ENCODE results near the gene ABHD8.
A peak's percentile ranks its signal among the peaks of the same experiment; 100 is the strongest.
"Not testable (repeated sequence)": the region's sequence is repeated elsewhere in the genome, so short reads cannot be mapped to it uniquely, and the experiment has no call there.

The ABHD8 gene

DNA sequence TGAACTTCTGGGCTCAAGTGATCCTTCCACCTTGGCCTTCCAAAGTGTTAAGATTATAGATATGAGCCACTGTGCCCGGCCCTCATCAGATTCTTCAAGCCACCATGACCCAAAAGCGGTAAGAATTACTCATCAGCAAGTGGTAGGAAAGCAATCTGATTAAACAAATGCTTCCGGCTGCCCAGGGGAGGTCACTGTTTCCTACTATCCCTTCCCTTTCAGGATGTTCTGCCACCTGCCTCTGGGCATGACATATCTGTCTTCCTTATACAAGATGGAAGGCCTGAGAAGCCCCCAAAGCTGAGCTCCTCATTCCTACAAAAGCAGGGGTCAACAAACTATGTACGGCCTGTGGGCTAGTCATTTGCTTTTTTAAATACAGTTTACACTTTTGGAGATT is 7.0 kb downstream of the ABHD8 start:
- no peak for DNase-seq (ENCODE audit: low read depth in 2 of 2)
- no peak overlapping the region for H3K4me3 ChIP-seq (replicated peaks in 1 of 2; ENCODE audit: low read depth in 2 of 2, low read length in 2 of 2)
- TF ChIP-seq, protein P1, sequence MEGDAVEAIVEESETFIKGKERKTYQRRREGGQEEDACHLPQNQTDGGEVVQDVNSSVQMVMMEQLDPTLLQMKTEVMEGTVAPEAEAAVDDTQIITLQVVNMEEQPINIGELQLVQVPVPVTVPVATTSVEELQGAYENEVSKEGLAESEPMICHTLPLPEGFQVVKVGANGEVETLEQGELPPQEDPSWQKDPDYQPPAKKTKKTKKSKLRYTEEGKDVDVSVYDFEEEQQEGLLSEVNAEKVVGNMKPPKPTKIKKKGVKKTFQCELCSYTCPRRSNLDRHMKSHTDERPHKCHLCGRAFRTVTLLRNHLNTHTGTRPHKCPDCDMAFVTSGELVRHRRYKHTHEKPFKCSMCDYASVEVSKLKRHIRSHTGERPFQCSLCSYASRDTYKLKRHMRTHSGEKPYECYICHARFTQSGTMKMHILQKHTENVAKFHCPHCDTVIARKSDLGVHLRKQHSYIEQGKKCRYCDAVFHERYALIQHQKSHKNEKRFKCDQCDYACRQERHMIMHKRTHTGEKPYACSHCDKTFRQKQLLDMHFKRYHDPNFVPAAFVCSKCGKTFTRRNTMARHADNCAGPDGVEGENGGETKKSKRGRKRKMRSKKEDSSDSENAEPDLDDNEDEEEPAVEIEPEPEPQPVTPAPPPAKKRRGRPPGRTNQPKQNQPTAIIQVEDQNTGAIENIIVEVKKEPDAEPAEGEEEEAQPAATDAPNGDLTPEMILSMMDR (IDR thresholded peaks at IDR 0.05; ENCODE audit: low read depth, low read length) = no peak

DNA sequence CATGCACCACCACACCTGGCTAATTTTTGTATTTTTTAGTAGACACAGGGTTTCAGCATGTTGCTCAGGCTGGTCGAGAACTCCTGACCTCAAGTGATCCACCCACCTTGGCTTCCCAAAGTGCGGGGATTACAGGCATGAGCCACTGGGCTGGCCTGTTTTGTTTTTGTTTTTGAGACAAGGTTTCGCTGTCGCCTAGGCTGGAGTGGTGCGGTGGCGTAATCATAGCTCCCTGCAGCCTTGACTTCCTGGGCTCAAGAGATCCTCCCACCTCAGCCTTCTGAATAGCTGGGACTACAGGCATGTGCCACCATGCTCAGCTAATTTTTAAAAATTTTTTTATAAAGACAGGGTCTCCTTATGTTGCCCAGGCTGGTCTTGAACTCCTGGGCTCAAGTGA is 7.7 kb downstream of the ABHD8 start:
- not testable (repeated sequence) for H3K4me3 ChIP-seq (replicated peaks in 1 of 2; ENCODE audit: low read depth in 2 of 2, low read length in 2 of 2); DNase-seq (ENCODE audit: low read depth in 2 of 2)

DNA sequence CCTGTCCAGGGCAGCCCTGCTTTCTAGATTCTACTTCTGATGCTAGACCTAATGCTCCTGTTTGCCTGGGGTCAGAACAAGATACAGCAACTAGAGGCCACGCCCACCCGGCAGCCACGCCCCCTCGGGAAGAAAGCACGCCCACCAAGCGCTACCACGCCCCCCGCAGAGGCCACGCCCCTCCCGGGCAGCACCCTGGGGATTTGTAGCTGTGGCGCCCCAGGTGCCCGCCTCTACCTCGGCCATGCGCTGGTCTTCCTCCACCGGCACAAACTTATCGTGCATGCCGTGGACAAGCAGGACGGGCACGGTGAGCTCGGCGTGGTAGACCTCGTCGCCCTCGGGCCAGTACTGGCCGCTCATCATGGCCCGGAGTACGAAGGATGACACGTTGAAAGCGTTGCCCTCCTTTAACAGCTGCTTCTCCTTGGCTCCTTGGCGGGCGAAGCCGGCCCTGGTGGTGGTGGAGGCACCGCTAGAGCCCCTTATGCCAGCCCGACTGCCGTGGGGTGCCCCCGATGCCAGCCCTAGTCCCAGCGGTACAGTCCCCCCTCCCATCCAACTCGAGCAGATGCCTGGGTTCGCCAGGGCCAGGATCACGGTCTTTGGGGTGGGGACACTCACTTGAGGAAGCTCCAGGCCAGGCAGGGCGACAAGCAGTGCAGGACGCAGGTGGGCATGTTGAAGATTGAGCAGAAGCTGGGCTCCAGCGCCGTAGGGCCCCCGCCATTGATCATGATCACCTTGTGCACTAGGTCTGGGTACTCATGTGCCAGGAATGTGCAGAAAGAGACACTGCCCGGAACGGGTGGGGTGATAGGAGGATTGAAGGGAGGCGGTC is 9.0 kb downstream of the ABHD8 start:
- TF ChIP-seq, protein P1 (IDR thresholded peaks at IDR 0.05; ENCODE audit: low read depth, low read length) = no peak
- H3K4me3 ChIP-seq (replicated peaks in 1 of 2; ENCODE audit: low read depth in 2 of 2, low read length in 2 of 2) = no peak overlapping the region
- DNase-seq (ENCODE audit: low read depth in 2 of 2) = peak in 1 of 2 donors; percentile 34

DNA sequence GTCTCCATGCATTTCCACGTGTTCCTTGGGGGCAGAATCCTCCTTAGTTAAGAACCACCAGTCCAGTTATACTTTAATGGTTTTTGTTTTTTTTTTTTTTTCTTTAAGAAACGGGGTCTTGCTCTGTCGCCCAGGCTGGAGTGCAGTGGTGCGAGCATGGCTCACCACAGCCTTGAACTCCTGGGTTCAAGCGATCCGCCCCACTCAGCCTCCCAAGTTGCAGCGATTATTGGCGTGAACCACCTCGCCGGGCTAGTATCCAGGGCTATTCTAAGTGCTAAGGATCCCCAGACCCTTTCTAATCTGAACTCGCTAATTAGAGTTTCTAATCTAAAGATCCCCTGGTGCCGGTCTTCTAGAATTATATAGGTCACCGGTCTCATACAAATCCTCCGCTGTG is 9.6 kb downstream of the ABHD8 start:
- TF ChIP-seq, protein P1 (IDR thresholded peaks at IDR 0.05; ENCODE audit: low read depth, low read length) = no peak
- no peak overlapping the region for H3K4me3 ChIP-seq (replicated peaks in 1 of 2; ENCODE audit: low read depth in 2 of 2, low read length in 2 of 2)
- DNase-seq (ENCODE audit: low read depth in 2 of 2) = no peak

DNA sequence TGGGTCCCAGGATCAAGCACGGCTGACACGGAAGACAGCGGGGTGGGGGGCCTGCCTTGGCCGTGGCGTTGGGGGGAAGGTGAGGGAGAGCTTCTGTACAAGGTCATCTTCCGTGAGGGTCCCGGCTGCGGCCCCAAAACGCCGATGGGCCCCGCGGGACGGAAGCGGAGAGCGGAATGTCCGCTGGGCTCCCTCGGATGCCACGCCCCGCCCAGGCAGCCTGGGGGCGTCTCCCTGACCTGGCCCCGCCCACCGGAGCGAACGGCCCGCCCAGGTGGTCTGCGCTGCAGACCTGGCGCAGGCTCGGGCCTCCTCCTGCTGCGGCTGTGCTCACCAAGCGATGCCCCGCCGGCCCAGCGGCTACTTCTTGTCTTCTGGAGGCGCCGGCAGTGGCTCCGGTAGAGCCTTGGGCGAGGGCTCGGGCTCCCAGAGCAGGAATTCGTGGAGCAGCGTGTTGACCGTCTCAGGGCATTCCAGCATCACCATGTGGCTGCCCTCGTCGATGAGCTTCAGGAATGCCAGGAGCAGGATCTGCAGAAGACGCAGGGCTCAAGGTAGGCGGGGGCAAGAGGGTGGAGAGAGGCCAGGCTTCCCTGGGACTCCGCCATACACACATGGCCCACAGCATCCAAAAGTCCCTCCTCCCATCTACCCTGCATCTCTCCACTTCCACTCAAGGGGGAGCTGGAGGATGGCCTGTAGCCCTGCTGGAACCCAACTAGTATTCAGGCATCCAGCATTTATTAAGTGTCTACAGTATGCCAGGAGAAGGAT is 10.7 kb downstream of the ABHD8 start:
- TF ChIP-seq, protein P1 (IDR thresholded peaks at IDR 0.05; ENCODE audit: low read depth, low read length) = peak; percentile 82
- peak overlapping the region; percentile 53 to 62 for H3K4me3 ChIP-seq (replicated peaks in 1 of 2; ENCODE audit: low read depth in 2 of 2, low read length in 2 of 2)
- DNase-seq (ENCODE audit: low read depth in 2 of 2) = peak; percentile 92

DNA sequence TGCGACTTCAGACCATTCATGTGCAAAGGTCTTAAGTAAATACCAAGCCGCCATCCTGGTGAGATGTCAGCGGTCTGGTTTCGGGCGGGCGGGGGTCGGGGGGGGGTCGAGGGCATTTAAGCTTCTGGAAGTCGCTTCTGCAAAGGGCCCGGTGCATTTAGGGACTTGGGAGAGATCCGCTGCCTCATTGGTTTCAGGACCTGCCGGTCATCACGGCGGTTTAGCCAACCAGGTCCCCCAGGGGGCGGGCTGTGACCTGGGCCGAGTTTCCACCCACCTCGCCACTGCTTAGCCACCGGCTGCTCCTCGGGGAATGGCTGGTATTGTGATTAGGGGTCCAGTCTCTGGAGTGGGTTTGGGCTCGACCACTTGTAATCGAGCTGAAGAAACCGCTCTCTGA is 13.7 kb downstream of the ABHD8 start:
- TF ChIP-seq, protein P1 (IDR thresholded peaks at IDR 0.05; ENCODE audit: low read depth, low read length) = no peak
- peak; percentile 93 to 96 for DNase-seq (ENCODE audit: low read depth in 2 of 2)
- H3K4me3 ChIP-seq (replicated peaks in 1 of 2; ENCODE audit: low read depth in 2 of 2, low read length in 2 of 2) = peak overlapping the region in 1 of 2 donors; percentile 17

DNA sequence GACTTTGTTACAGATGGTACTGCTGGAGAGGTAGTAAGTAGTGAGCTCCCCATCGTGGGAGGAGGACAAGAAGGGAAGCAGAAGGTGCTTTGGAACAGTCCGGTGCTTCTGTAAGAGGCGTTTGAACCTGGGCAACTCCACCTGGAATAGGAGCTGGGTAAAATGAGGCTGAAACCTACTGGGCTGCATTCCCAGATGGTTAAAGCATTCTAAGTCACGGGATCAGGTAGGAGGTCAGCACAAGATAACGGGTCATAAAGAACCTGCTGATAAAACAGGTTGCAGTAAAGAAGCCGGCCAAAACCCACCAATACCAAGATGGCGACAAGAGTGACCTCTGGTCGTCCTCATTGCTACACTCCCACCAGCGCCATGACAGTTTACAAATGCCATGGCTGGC is 16.5 kb downstream of the ABHD8 start:
- TF ChIP-seq, protein P1 (IDR thresholded peaks at IDR 0.05; ENCODE audit: low read depth, low read length) = no peak
- no peak for DNase-seq (ENCODE audit: low read depth in 2 of 2)
- H3K4me3 ChIP-seq (replicated peaks in 1 of 2; ENCODE audit: low read depth in 2 of 2, low read length in 2 of 2) = no peak overlapping the region
